ENCODE data around the gene STRAP.

GRCh38 chr12:15851045-15851620 lies 31.1 kb upstream of the STRAP start:
- TF ChIP-seq POLR2A (IDR thresholded peaks at IDR 0.05) (no peak), CTCF (IDR thresholded peaks at IDR 0.05 in 8 of 11, conservative IDR thresholded peaks at IDR 0.05 in 3 of 11) (no peak), POLR2AphosphoS5 (IDR thresholded peaks at IDR 0.05) (no peak)

All from spleen (tissue), 7 donors.